K562 (cell line): ENCODE measurements around the gene ADGRD1. TPM values are rescaled to one million over a fixed set of nuclear protein-coding genes. Genes with fewer than 3 reads are reported as not detected.

Experiments used
- ATAC-seq: fragments of 200-7000 bp; cut with Tn5 transposase; 3 replicates; pipeline ENCODE4 v1.9.1; 2020; ENCODE audit warnings: moderate library complexity
- BruUV-seq: library from RNA; stranded (reverse); fragments of 400-500 nt; replicated peaks from 2 replicates; lab custom pipeline; 2021; lab: Mats Ljungman, UMichigan
- CTCF ChIA-PET: fragments of 300-600 bp; formaldehyde crosslinking; extraction: SDS; loops from one replicate; lab custom pipeline; 2021; ENCODE audit warnings: low intra/inter-chr PET ratio; lab: Yijun Ruan, JAX
- POLR2A ChIA-PET: fragments of 300-600, 350-650 bp; sonication (Branson Sonifier 250); formaldehyde crosslinking; extraction: SDS; loops from one replicate; lab custom pipeline; 2021; ENCODE audit warnings: antibody characterized with exemption, inconsistent platforms; lab: Yijun Ruan, JAX
- DNase-seq, 4 experiments: peaks; one replicate each; pipeline versions ENCODE4 v3.0.0 to v3.0.0-alpha.2; 2011 to 2018; ENCODE audit warnings: low spot score in 3 of 4, mixed read lengths in 3 of 4; ENCODE audit errors: extremely low read depth in 1 of 4
- FAIRE-seq: peaks from 2 replicates; lab custom pipeline; 2011; peaks lifted over from hg19 to GRCh38; lab: Jason Lieb, UNC
- H2AFZ ChIP-seq: 2 replicates; pipeline ENCODE4 v1.6.0; 2011; ENCODE audit warnings: low read depth, low read length, control low read depth, inconsistent platforms
- H3K27ac ChIP-seq: fragments of 200-600 bp; 3 replicates; pipeline ENCODE4 v1.8.0; 2011; ENCODE audit warnings: low read depth, mild to moderate bottlenecking, control low read depth, inconsistent platforms, low read length, moderate library complexity, mixed read lengths; ENCODE audit errors: extremely low read depth
- H3K27me3 ChIP-seq, 2 experiments: fragments of 300-600 bp in 1 of 2; 2 replicates in 1 of 2; 3 replicates in 1 of 2; pipeline versions ENCODE4 v1.6.0 to v1.8.0; 2011; ENCODE audit warnings: inconsistent platforms in 2 of 2, low read length in 2 of 2, mild to moderate bottlenecking in 1 of 2, mixed read lengths in 1 of 2, moderate library complexity in 1 of 2; ENCODE audit not compliant: control insufficient read depth in 2 of 2, insufficient read depth in 2 of 2
- H3K36me3 ChIP-seq: fragments of 300-600 bp; 3 replicates; pipeline ENCODE4 v1.8.0; 2011; ENCODE audit warnings: mild to moderate bottlenecking, low read length, inconsistent platforms; ENCODE audit not compliant: control insufficient read depth, insufficient read depth
- H3K4me1 ChIP-seq, 2 experiments: fragments of 200-600 bp in 1 of 2; replicated peaks in 1 of 2; 2 replicates in 1 of 2; 3 replicates in 1 of 2; pipeline versions ENCODE4 v1.5.1 to v1.8.0; 2011; ENCODE audit warnings: inconsistent platforms in 2 of 2, low read length in 2 of 2, mild to moderate bottlenecking in 1 of 2, mixed read lengths in 1 of 2, moderate library complexity in 1 of 2; ENCODE audit not compliant: control insufficient read depth in 2 of 2, insufficient read depth in 2 of 2
- H3K4me2 ChIP-seq: 2 replicates; pipeline ENCODE4 v1.6.1; 2011; ENCODE audit warnings: low read length, control low read depth, inconsistent platforms, mixed read lengths; ENCODE audit not compliant: insufficient read depth
- H3K4me3 ChIP-seq: fragments of 200-600 bp; sonication (generic), shearing (Covaris generic); 2 replicates; pipeline ENCODE4 v1.5.1; 2016; ENCODE audit warnings: control low read depth, inconsistent platforms
- H3K79me2 ChIP-seq: fragments of 200-600 bp; 3 replicates; pipeline ENCODE4 v1.8.0; 2011; ENCODE audit warnings: low read length, inconsistent platforms; ENCODE audit not compliant: control insufficient read depth, insufficient read depth
- H3K9ac ChIP-seq, 2 experiments: 2 replicates each; pipeline versions ENCODE4 v1.6.0 to v1.6.1; 2011; ENCODE audit warnings: low read depth in 2 of 2, low read length in 2 of 2, control low read depth in 1 of 2, inconsistent platforms in 1 of 2, mild to moderate bottlenecking in 1 of 2, mixed read lengths in 1 of 2; ENCODE audit not compliant: insufficient read depth in 1 of 2
- H3K9me1 ChIP-seq: one replicate; pipeline ENCODE4 v1.6.0; 2011; ENCODE audit warnings: inconsistent platforms, mild to moderate bottlenecking, low read length, moderate library complexity; ENCODE audit not compliant: control insufficient read depth, insufficient read depth
- H3K9me3 ChIP-seq: replicated peaks from 2 replicates; pipeline ENCODE4 v1.5.1; 2011; ENCODE audit warnings: low read depth, low read length, inconsistent platforms; ENCODE audit not compliant: control insufficient read depth, insufficient read depth
- H4K20me1 ChIP-seq: replicated peaks from 2 replicates; pipeline ENCODE4 v1.6.1; 2011; ENCODE audit warnings: low read length, inconsistent platforms, mixed read lengths; ENCODE audit not compliant: control insufficient read depth, insufficient read depth
- ASH1L ChIP-seq: fragments of 450-650 bp; IDR thresholded peaks from 2 replicates; pipeline ENCODE4 v1.6.1; 2018; ENCODE audit warnings: borderline replicate concordance, mild to moderate bottlenecking, low read depth; ENCODE audit not compliant: partially characterized antibody
- ERF ChIP-seq: fragments of 450-650 bp; formaldehyde crosslinking; IDR thresholded peaks from 2 replicates; pipeline ENCODE4 v1.4.0; 2020; ENCODE audit warnings: mild to moderate bottlenecking, mixed read lengths
- MAFG ChIP-seq: fragments of 450-650 bp; conservative IDR thresholded peaks from 2 replicates; pipeline ENCODE4 v1.6.1; 2016; ENCODE audit warnings: missing genetic modification characterization, missing compliant biosample characterization
- SNRNP70 ChIP-seq: fragments of 200-400 bp; formaldehyde crosslinking; optimal IDR thresholded peaks from 2 replicates; pipeline ENCODE3; 2017; ENCODE audit warnings: low read depth, low read length
- ZFP30 ChIP-seq: fragments of 250-450 bp; sonication (Bioruptor Pico); IDR thresholded peaks from 2 replicates; pipeline ENCODE4 v1.8.0; 2022; ENCODE audit warnings: moderate library complexity, mild to moderate bottlenecking, inconsistent platforms, borderline replicate concordance
- WGBS: fragments of 100-300 bp; shearing (Covaris generic); methylation state at CpG from one replicate; pipeline ENCODE4 v1.1.6; 2016; ENCODE audit warnings: low coverage, mixed read lengths; ENCODE audit not compliant: insufficient coverage; ENCODE audit errors: missing lambda C conversion rate; 5-methylcytosine and 5-hydroxymethylcytosine counted together
- in situ Hi-C: fragments of 300-500 bp; cut with MboI; formaldehyde crosslinking; loops from 4 replicates; pipeline ENCODE4 v1.15.0; 2018; ENCODE audit warnings: inconsistent platforms, mixed read lengths
- intact Hi-C: fragments of 100-400 bp; cut with micrococcal nuclease; formaldehyde crosslinking; loops from 2 replicates; pipeline ENCODE4 v1.14.2; 2022
- polyA plus RNA-seq, 8 experiments: library from polyadenylated mRNA; depleted of rRNA in 4 of 8; stranded (reverse) in 5 of 8; unstranded in 3 of 8; fragments of >200 nt; fragmentation: Nextera tagmentation in 2 of 8; fragmentation: Illumina TruSeq in 1 of 8; extraction: Ambion mirVana in 2 of 8; extraction: Trizol in 1 of 8; gene quantifications; 2 replicates each; pipeline versions ENCODE4 v1.2.1 to v1.2.3, GENCODE V29; 2011 to 2014; ENCODE audit warnings: inconsistent platforms in 1 of 8, missing spikeins in 1 of 8
- total RNA-seq, 7 experiments: library from RNA; depleted of rRNA in 6 of 7; stranded (reverse); fragments of >200 nt in 6 of 7; fragmentation: Illumina TruSeq in 2 of 7; extraction: Trizol in 2 of 7; gene quantifications; 2 replicates each; pipeline versions ENCODE4 v1.2.1 to v1.2.3, GENCODE V29; 2011 to 2021; ENCODE audit warnings: low replicate concordance in 1 of 7
- TF ChIP-seq, protein P1 (sequence below), 2 experiments: fragments of 150-350 bp in 1 of 2; IDR thresholded peaks; 2 replicates each; pipeline ENCODE4 v1.6.1; 2012 to 2016; ENCODE audit warnings: low read depth in 2 of 2, low read length in 2 of 2, mild to moderate bottlenecking in 1 of 2, moderate library complexity in 1 of 2
- TF ChIP-seq, protein P2 (sequence below): fragments of 450-650 bp; IDR thresholded peaks from 2 replicates; pipeline ENCODE4 v1.6.1; 2016; ENCODE audit warnings: missing biosample characterization, missing genetic modification characterization

The ADGRD1 gene
- total and polyA plus RNA-seq, 9 of the 15 experiments (the other 6 are each of a cell fraction or from before 2014, with no cell fraction given) = 1.7 to 11.7 (median 3.3) TPM

DNA sequence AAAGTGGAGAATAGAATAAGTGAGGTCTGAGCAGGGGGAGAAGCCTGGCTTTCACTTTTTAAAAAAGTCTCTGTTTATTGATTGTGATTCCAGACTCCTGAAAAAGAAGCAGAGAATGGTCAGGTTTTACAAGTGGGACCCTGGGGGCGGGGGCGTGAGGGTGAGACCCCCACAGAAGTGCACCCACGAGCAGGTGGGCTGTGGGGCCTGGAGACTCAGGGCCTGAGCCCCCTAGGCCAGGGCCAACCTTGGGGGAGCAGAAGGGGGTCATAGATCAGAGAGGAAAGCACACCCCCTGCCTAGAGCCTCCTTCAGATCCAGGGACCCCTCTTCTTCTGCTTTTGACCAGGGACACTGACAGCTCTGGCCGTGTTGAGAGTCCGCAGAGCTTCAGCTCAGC, 180.3 kb downstream of the ADGRD1 start:
- DNase-seq = no peak
- no peak overlapping the region for H2AFZ ChIP-seq
- no peaks in the 10 kb centered on the region for H3K9me1 ChIP-seq
- CTCF ChIA-PET = no interaction called here
- no peak overlapping the region for H3K9ac ChIP-seq
- no peaks in the 10 kb centered on the region for H3K79me2 ChIP-seq
- no TSS peak for BruUV-seq
- H3K4me3 ChIP-seq = no peak overlapping the region
- no peaks in the 10 kb centered on the region for H3K9me3 ChIP-seq
- ATAC-seq = no peak
- TF ChIP-seq, protein P1, sequence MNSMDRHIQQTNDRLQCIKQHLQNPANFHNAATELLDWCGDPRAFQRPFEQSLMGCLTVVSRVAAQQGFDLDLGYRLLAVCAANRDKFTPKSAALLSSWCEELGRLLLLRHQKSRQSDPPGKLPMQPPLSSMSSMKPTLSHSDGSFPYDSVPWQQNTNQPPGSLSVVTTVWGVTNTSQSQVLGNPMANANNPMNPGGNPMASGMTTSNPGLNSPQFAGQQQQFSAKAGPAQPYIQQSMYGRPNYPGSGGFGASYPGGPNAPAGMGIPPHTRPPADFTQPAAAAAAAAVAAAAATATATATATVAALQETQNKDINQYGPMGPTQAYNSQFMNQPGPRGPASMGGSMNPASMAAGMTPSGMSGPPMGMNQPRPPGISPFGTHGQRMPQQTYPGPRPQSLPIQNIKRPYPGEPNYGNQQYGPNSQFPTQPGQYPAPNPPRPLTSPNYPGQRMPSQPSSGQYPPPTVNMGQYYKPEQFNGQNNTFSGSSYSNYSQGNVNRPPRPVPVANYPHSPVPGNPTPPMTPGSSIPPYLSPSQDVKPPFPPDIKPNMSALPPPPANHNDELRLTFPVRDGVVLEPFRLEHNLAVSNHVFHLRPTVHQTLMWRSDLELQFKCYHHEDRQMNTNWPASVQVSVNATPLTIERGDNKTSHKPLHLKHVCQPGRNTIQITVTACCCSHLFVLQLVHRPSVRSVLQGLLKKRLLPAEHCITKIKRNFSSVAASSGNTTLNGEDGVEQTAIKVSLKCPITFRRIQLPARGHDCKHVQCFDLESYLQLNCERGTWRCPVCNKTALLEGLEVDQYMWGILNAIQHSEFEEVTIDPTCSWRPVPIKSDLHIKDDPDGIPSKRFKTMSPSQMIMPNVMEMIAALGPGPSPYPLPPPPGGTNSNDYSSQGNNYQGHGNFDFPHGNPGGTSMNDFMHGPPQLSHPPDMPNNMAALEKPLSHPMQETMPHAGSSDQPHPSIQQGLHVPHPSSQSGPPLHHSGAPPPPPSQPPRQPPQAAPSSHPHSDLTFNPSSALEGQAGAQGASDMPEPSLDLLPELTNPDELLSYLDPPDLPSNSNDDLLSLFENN (IDR thresholded peaks at IDR 0.05; ENCODE audit: low read depth in 2 of 2, low read length in 2 of 2) = no peak
- TF ChIP-seq ASH1L (no peak), ERF (CRISPR knock-in tag) (no peak), ZFP30 (CRISPR knock-in tag) (no peak), SNRNP70 (no peak), MAFG (tag) (no peak)
- TF ChIP-seq, protein P2, sequence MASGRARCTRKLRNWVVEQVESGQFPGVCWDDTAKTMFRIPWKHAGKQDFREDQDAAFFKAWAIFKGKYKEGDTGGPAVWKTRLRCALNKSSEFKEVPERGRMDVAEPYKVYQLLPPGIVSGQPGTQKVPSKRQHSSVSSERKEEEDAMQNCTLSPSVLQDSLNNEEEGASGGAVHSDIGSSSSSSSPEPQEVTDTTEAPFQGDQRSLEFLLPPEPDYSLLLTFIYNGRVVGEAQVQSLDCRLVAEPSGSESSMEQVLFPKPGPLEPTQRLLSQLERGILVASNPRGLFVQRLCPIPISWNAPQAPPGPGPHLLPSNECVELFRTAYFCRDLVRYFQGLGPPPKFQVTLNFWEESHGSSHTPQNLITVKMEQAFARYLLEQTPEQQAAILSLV (tag) = no peak
- TF ChIP-seq, all 486 proteins: peak for 0
- Histone ChIP-seq H3K27ac (no peak overlapping the region), H3K36me3 (no peaks in the 10 kb centered on the region), H4K20me1 (no peaks in the 10 kb centered on the region; the same call in 1 of the 2 replicates), H3K4me2 (no peak overlapping the region), H3K27me3 (peaks cover 0 to 43% of the 10 kb centered on the region in 2 experiments; a peak in 3 of 5 replicates), H3K4me1 (peaks cover 0 to 28% of the 10 kb centered on the region in 2 experiments; a peak in 3 of 5 replicates)
- intact Hi-C loops = no loop called here
- POLR2A ChIA-PET = interaction anchor here (1.3 kb wide), 1 partner anchor 26 kb away, joined by 3 read pairs; no protein-coding TSS in a partner anchor
- 4% methylated on average over 5 of the region's 5 CpGs for WGBS
- FAIRE-seq = no peak
- in situ Hi-C loops = no loop called here
